Lung microvascular endothelial cell (primary cell): Measurements from ENCODE around the gene SH3PXD2A. TPM values are rescaled to one million over a fixed set of nuclear protein-coding genes. Genes with fewer than 3 reads are reported as not detected.
A peak's percentile ranks its signal among the peaks of the same experiment; 100 is the strongest.

Experiments used
- DNase-seq, 2 donors: peaks; one replicate each; pipeline versions ENCODE4 v3.0.0 to v3.0.0-alpha.2; 2010; ENCODE audit warnings: low read depth in 2 of 2
- total RNA-seq: library from RNA; depleted of rRNA; stranded (reverse); fragments of >200 nt; gene quantifications from 2 replicates; pipeline ENCODE4 v1.2.1, GENCODE V29; 2014

Gene SH3PXD2A
- total RNA-seq, 1 donor from 2014 or later, result 0.99 TPM

GRCh38 chr10:103708627-103709288 lies 146.6 kb downstream of the SH3PXD2A start:
- no peak for DNase-seq

- no peak for DNase-seq
Observed at GRCh38 chr10:103707956-103708626, 147.3 kb downstream of the SH3PXD2A start.

- DNase-seq, result peak; percentile 17 to 56
Observed at GRCh38 chr10:103706762-103707161, 148.6 kb downstream of the SH3PXD2A start.

GRCh38 chr10:103706047-103706446 lies 149.3 kb downstream of the SH3PXD2A start:
- no peak for DNase-seq

GRCh38 chr10:103703941-103704919 lies 151.1 kb downstream of the SH3PXD2A start:
- DNase-seq, result no peak

- DNase-seq, result no peak
Observed at GRCh38 chr10:103701380-103702222, 153.8 kb downstream of the SH3PXD2A start.

GRCh38 chr10:103700436-103700715 lies 155.0 kb downstream of the SH3PXD2A start:
- DNase-seq, result no peak

- no peak for DNase-seq
Observed at GRCh38 chr10:103699611-103700435, 155.6 kb downstream of the SH3PXD2A start.

- no peak for DNase-seq
Observed at GRCh38 chr10:103698266-103698665, 157.1 kb downstream of the SH3PXD2A start.

GRCh38 chr10:103697787-103698186 lies 157.6 kb downstream of the SH3PXD2A start:
- DNase-seq, result no peak

GRCh38 chr10:103696411-103697145 lies 158.8 kb downstream of the SH3PXD2A start:
- peak; percentile 77 to 95 for DNase-seq

- DNase-seq, result no peak
Observed at GRCh38 chr10:103696094-103696410, 159.3 kb downstream of the SH3PXD2A start.

- DNase-seq, result no peak
Observed at GRCh38 chr10:103695584-103696005, 159.8 kb downstream of the SH3PXD2A start.

- no peak for DNase-seq
Observed at GRCh38 chr10:103693812-103694205, 161.6 kb downstream of the SH3PXD2A start.

- peak in 1 of 2 donors; percentile 19 for DNase-seq
Observed at GRCh38 chr10:103692952-103693811, 162.2 kb downstream of the SH3PXD2A start.

GRCh38 chr10:103692436-103692951 lies 162.9 kb downstream of the SH3PXD2A start:
- DNase-seq, result no peak

GRCh38 chr10:103691723-103692435 lies 163.5 kb downstream of the SH3PXD2A start:
- DNase-seq, result no peak

GRCh38 chr10:103691267-103691666 lies 164.1 kb downstream of the SH3PXD2A start:
- no peak for DNase-seq
